RWPE2 (cell line): ENCODE data around the gene PLGRKT.

ENCODE experiments used
- ATAC-seq: fragments of 200-7000 bp; cut with Tn5 transposase; 3 replicates; pipeline ENCODE4 v1.9.1; 2021; ENCODE audit warnings: low read depth
- DNase-seq: peaks from one replicate; pipeline ENCODE4 v3.0.0-alpha.2; 2020; ENCODE audit warnings: low spot score
- H3K27ac ChIP-seq: fragments of 450-650 bp; 2 replicates; pipeline ENCODE4 v1.5.1; 2017; ENCODE audit warnings: mild to moderate bottlenecking; ENCODE audit not compliant: poor library complexity, severe bottlenecking
- H3K27me3 ChIP-seq: fragments of 250-450 bp; sonication (Bioruptor Pico); 2 replicates; pipeline ENCODE4 v1.5.1; 2021; ENCODE audit warnings: mild to moderate bottlenecking, moderate library complexity; ENCODE audit not compliant: insufficient read depth, poor library complexity, severe bottlenecking
- H3K36me3 ChIP-seq: fragments of 250-450 bp; sonication (Bioruptor Pico); 2 replicates; pipeline ENCODE4 v1.5.1; 2020; ENCODE audit warnings: low read depth, mild to moderate bottlenecking, moderate library complexity
- H3K4me1 ChIP-seq: fragments of 250-450 bp; sonication (Bioruptor Pico); 2 replicates; pipeline ENCODE4 v1.5.1; 2021; ENCODE audit warnings: mild to moderate bottlenecking, moderate library complexity; ENCODE audit not compliant: insufficient read depth, poor library complexity, severe bottlenecking
- H3K4me3 ChIP-seq: fragments of 250-450 bp; sonication (Bioruptor Pico); 2 replicates; pipeline ENCODE4 v1.5.1; 2021; ENCODE audit warnings: mild to moderate bottlenecking, moderate library complexity; ENCODE audit not compliant: severe bottlenecking
- H3K9me3 ChIP-seq: fragments of 250-450 bp; sonication (Bioruptor Pico); 2 replicates; pipeline ENCODE4 v1.5.1; 2021; ENCODE audit warnings: mild to moderate bottlenecking, moderate library complexity; ENCODE audit not compliant: severe bottlenecking
- TF ChIP-seq, protein P1 (sequence below): fragments of 450-650 bp; IDR thresholded peaks from one replicate; pipeline ENCODE4 v1.5.1; 2017; ENCODE audit warnings: mild to moderate bottlenecking, moderate library complexity; ENCODE audit not compliant: poor library complexity, severe bottlenecking

Gene PLGRKT

DNA sequence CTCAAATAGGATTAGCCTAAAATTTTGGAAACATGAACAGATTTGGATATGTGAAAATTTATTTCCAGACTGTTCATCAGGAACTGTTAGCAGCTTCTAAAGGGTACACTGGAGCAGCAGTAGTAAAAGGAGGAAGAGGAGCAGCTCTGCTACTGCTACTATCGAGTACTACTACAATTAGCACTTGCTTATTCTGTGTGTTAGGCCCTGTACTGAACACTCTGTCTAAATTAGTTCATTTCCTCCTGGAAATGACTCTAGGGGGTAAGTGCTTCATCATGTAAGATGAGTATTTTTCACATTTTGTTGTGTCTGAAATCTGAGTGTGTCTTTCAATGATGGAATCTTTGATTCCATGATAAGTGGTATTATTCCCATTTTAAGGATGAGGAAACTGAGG, 22.4 kb upstream of the PLGRKT start:
- H3K27me3 ChIP-seq = no peaks in the 10 kb centered on the region
- TF ChIP-seq, protein P1, sequence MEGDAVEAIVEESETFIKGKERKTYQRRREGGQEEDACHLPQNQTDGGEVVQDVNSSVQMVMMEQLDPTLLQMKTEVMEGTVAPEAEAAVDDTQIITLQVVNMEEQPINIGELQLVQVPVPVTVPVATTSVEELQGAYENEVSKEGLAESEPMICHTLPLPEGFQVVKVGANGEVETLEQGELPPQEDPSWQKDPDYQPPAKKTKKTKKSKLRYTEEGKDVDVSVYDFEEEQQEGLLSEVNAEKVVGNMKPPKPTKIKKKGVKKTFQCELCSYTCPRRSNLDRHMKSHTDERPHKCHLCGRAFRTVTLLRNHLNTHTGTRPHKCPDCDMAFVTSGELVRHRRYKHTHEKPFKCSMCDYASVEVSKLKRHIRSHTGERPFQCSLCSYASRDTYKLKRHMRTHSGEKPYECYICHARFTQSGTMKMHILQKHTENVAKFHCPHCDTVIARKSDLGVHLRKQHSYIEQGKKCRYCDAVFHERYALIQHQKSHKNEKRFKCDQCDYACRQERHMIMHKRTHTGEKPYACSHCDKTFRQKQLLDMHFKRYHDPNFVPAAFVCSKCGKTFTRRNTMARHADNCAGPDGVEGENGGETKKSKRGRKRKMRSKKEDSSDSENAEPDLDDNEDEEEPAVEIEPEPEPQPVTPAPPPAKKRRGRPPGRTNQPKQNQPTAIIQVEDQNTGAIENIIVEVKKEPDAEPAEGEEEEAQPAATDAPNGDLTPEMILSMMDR = no peak
- peaks cover 79% of the 10 kb centered on the region for H3K36me3 ChIP-seq
- H3K27ac ChIP-seq = no peak overlapping the region
- H3K4me1 ChIP-seq = peaks cover 5% of the 10 kb centered on the region
- ATAC-seq = no peak
- H3K4me3 ChIP-seq = no peak overlapping the region
- no peaks in the 10 kb centered on the region for H3K9me3 ChIP-seq
- DNase-seq = no peak

DNA sequence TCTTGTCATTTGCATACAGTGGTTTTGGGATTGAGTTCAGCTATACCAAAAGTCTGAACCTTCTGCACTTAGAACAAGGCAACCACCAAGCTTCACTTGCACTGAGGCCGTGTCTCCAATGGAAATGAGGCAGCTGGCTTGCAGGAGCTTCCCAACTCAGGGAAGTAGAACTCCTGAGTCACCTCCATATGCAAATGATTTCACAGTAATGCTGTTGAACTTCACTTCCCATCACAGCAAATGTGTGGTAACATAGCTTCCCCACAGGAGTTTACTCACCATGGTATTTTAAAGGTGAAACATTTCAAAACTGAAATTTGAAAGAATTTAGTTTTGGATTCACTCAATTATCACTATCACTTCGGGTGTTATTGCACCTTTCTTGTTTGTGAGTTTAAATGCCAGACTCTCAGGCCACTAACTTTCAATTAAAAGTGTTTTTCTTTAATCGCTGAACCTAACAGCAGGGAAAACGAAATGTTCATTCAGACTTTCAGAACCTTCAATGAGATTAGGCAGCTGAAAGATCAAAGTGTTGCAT, 21.6 kb upstream of the PLGRKT start:
- Histone ChIP-seq H3K4me1 (peaks cover 13% of the 10 kb centered on the region), H3K27me3 (no peaks in the 10 kb centered on the region), H3K4me3 (no peak overlapping the region), H3K9me3 (no peaks in the 10 kb centered on the region), H3K36me3 (peaks cover 78% of the 10 kb centered on the region), H3K27ac (no peak overlapping the region)
- ATAC-seq (no peak), DNase-seq (no peak)
- TF ChIP-seq, protein P1 = no peak

DNA sequence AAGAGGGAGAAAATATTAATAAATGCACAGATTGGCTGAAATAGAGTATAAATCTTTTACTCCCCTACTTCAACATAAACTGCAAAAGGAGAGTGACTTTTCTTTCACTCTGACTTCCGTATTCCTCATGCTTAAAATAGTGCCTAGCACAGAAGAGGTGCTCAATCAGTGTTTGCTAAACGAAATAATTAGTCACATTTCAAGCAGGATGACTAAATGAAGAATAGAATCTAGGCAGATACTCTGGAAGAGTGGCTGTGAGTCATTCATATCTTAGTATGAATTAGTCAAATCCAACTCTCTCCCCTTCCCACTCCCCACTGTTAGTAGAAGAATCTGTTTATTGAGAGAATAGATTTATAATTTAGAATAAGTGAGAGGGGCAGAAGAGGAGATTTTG, 17.5 kb upstream of the PLGRKT start:
- H3K27me3 ChIP-seq = no peaks in the 10 kb centered on the region
- TF ChIP-seq, protein P1 = no peak
- peaks cover 42% of the 10 kb centered on the region for H3K36me3 ChIP-seq
- peak; percentile 66 for ATAC-seq
- DNase-seq = no peak
- H3K9me3 ChIP-seq = no peaks in the 10 kb centered on the region
- peaks cover 43% of the 10 kb centered on the region for H3K4me1 ChIP-seq
- H3K27ac ChIP-seq = peak overlapping the region; percentile 56
- H3K4me3 ChIP-seq = no peak overlapping the region

DNA sequence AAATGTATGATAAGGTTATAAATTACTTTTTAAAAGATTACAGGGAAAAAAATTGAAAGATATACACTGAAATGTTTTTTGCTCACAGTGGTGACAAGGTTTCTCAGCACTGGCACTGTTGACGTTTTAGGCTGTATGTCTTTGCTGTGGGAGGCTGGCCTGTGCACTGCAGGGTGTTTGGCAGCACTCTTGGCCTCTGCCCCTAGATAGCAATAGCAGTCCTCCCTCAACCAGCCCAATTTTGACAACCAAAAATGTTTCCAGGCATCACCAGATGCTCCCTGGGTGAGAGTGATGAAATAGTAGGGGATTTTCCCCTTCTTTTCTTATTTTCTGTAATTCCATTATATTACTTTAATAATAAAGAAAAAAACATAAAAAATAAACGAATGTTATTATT, 15.9 kb upstream of the PLGRKT start:
- no peak for ATAC-seq
- H3K27ac ChIP-seq = peak overlapping the region; percentile 56
- no peaks in the 10 kb centered on the region for H3K27me3 ChIP-seq
- no peak overlapping the region for H3K4me3 ChIP-seq
- TF ChIP-seq, protein P1 = no peak
- no peaks in the 10 kb centered on the region for H3K9me3 ChIP-seq
- no peak for DNase-seq
- H3K4me1 ChIP-seq = peaks cover 51% of the 10 kb centered on the region
- H3K36me3 ChIP-seq = peaks cover 27% of the 10 kb centered on the region

DNA sequence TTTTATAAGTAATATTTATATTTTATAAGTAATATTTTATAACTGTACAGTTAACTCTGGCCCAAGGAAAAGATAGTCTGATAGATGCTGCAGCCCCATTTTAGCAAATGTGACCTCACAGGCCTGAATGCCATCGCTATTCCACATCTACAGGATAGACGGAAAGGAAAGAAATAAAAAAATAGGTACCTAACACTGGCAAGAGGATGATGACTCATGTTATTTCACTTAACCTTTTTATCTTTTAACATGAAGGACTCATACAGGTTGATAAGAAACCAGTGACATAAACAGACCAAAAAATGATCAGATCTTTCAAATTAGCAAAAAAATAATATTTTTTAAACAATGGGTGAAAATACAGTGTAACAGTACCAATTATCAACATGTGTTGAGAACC, 15.3 kb upstream of the PLGRKT start:
- Histone ChIP-seq H3K27ac (peak overlapping the region; percentile 56), H3K27me3 (no peaks in the 10 kb centered on the region), H3K36me3 (peaks cover 20% of the 10 kb centered on the region), H3K9me3 (no peaks in the 10 kb centered on the region), H3K4me1 (peaks cover 58% of the 10 kb centered on the region), H3K4me3 (no peak overlapping the region)
- ATAC-seq = no peak
- TF ChIP-seq, protein P1 = no peak
- DNase-seq = no peak
